T-cell (primary cell): Measurements from ENCODE around the gene PSMB2. TPM values are rescaled to one million over a fixed set of nuclear protein-coding genes. Genes with fewer than 3 reads are reported as not detected.
"Not testable (repeated sequence)": the region's sequence is repeated elsewhere in the genome, so short reads cannot be mapped to it uniquely, and the experiment has no call there.

ENCODE experiments used
- ATAC-seq, 4 experiments: fragments of 200-7000 bp in 3 of 4; fragments of 150-1000 bp in 1 of 4; cut with Tn5 transposase; replicated peaks in 1 of 4; 1 replicate in 3 of 4; 2 replicates in 1 of 4; pipeline ENCODE4 v1.10.0; 2021; ENCODE audit warnings: moderate library complexity in 3 of 4, mild to moderate bottlenecking in 2 of 4, moderate number of reproducible peaks in 1 of 4
- CTCF ChIA-PET, 2 donors: fragments of 300-600 bp; sonication (Branson Sonifier 250); formaldehyde crosslinking; loops; one replicate each; lab custom pipeline; 2022; ENCODE audit warnings: antibody characterized with exemption in 2 of 2; lab: Charles Lee
- POLR2A ChIA-PET, 2 donors: fragments of 300-600 bp; sonication (Branson Sonifier 250); formaldehyde crosslinking; loops; one replicate each; lab custom pipeline; 2022; ENCODE audit warnings: antibody characterized with exemption in 2 of 2; lab: Charles Lee
- DNase-seq, 35 experiments: peaks; one replicate each; pipeline versions ENCODE4 v3.0.0 to v3.0.0-alpha.2; 2013 to 2023
- H3K27ac ChIP-seq: one replicate; pipeline ENCODE4 v1.5.1; 2013; ENCODE audit warnings: low read length
- H3K27me3 ChIP-seq, 2 experiments: replicated peaks in 1 of 2; 1 replicate in 1 of 2; 2 replicates in 1 of 2; pipeline versions ENCODE4 v1.6.1 to v1.7.0; 2013; ENCODE audit warnings: low read length in 1 of 2, mixed read lengths in 1 of 2; ENCODE audit not compliant: control insufficient read depth in 2 of 2, insufficient read depth in 2 of 2; ENCODE audit errors: extremely low read depth in 1 of 2
- H3K36me3 ChIP-seq, 2 donors: 1 replicate in 1 of 2; 2 replicates in 1 of 2; pipeline versions ENCODE4 v1.6.1 to v1.7.0; 2013; ENCODE audit warnings: low read length in 1 of 2; ENCODE audit not compliant: control insufficient read depth in 2 of 2, insufficient read depth in 1 of 2; ENCODE audit errors: extremely low read depth in 1 of 2
- H3K4me1 ChIP-seq, 2 experiments: 1 replicate in 1 of 2; 2 replicates in 1 of 2; pipeline versions ENCODE4 v1.6.1 to v1.7.0; 2013; ENCODE audit warnings: low read length in 2 of 2, mixed read lengths in 1 of 2; ENCODE audit not compliant: insufficient read depth in 2 of 2, control insufficient read depth in 1 of 2; ENCODE audit errors: extremely low read depth in 1 of 2
- H3K4me3 ChIP-seq, 2 donors: 1 replicate in 1 of 2; 2 replicates in 1 of 2; pipeline versions ENCODE4 v1.5.1 to v1.7.0; 2013; ENCODE audit warnings: mild to moderate bottlenecking in 2 of 2, low read length in 1 of 2, moderate library complexity in 1 of 2; ENCODE audit not compliant: control insufficient read depth in 1 of 2; ENCODE audit errors: extremely low read depth in 1 of 2
- H3K9me3 ChIP-seq: 2 replicates; pipeline ENCODE4 v1.7.0; 2013
- H3K27ac Mint-ChIP-seq, 2 donors: one replicate each; pipeline ENCODE4 v1.8.0; 2020 to 2021; ENCODE audit warnings: mild to moderate bottlenecking in 2 of 2, mixed read lengths in 2 of 2
- H3K27me3 Mint-ChIP-seq, 2 donors: one replicate each; pipeline ENCODE4 v1.8.0; 2021 to 2022; ENCODE audit warnings: mixed read lengths in 2 of 2
- H3K36me3 Mint-ChIP-seq: one replicate; pipeline ENCODE4 v1.8.0; 2021; ENCODE audit warnings: mixed read lengths
- H3K4me1 Mint-ChIP-seq, 3 donors: one replicate each; pipeline ENCODE4 v1.8.0; 2020 to 2022; ENCODE audit warnings: mixed read lengths in 3 of 3, mild to moderate bottlenecking in 1 of 3
- H3K4me3 Mint-ChIP-seq, 3 donors: one replicate each; pipeline ENCODE4 v1.8.0; 2020 to 2022; ENCODE audit warnings: mild to moderate bottlenecking in 3 of 3, mixed read lengths in 3 of 3, moderate library complexity in 3 of 3
- H3K9me3 Mint-ChIP-seq, 3 donors: one replicate each; pipeline ENCODE4 v1.8.0; 2020 to 2022; ENCODE audit warnings: mixed read lengths in 3 of 3
- WGBS: methylation state at CpG from one replicate; pipeline ENCODE4 v1.1.5; 2013; ENCODE audit warnings: missing lambda C conversion rate; ENCODE audit not compliant: insufficient coverage; 5-methylcytosine and 5-hydroxymethylcytosine counted together
- total RNA-seq, 35 experiments: library from RNA in 6 of 35; stranded (reverse) in 6 of 35; fragments of 120-200 nt in 1 of 35; gene quantifications; one replicate each; pipeline versions ENCODE4 v1.2.1 to v1.2.4 and lab custom pipeline; 2013 to 2026

Gene PSMB2
- total RNA-seq, 5 donors from 2014 or later (not counting 1 experiment from before 2014, with no cell fraction given), result 26.3 to 37.7 (median 27.1) TPM

DNA sequence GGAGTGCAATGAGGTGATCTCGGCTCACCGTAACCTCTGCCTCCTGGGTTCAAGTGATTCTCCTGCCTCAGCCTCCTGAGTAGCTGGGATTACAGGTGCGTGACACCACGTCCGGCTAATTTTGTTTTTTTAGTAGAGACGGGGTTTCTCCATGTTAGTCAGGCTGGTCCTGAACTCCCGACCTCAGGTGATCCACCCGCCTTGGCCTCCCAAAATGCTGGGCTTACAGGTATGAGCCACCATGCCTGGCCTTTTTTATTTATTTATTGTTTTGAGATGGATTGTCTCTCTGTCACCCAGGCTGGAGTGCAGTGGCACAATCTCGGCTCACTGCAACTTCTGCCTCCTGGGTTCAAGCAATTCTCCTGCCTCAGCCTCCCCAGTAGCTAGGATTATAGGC lies 59.7 kb downstream of the PSMB2 start:
- H3K27ac ChIP-seq, H3K36me3 Mint-ChIP-seq, H3K9me3 Mint-ChIP-seq, H3K36me3 ChIP-seq, H3K27ac Mint-ChIP-seq, H3K27me3 ChIP-seq, DNase-seq, POLR2A ChIA-PET, H3K4me3 ChIP-seq, CTCF ChIA-PET, ATAC-seq, H3K27me3 Mint-ChIP-seq, H3K4me3 Mint-ChIP-seq, H3K9me3 ChIP-seq: not testable (repeated sequence)
- WGBS, result 92% methylated on average over 5 of the region's 9 CpGs
- H3K4me1 ChIP-seq, result peaks cover 9 to 21% of the 10 kb centered on the region in 2 experiments
- H3K4me1 Mint-ChIP-seq, result peaks cover 9 to 15% (median 14%) of the 10 kb centered on the region in 3 donors

DNA sequence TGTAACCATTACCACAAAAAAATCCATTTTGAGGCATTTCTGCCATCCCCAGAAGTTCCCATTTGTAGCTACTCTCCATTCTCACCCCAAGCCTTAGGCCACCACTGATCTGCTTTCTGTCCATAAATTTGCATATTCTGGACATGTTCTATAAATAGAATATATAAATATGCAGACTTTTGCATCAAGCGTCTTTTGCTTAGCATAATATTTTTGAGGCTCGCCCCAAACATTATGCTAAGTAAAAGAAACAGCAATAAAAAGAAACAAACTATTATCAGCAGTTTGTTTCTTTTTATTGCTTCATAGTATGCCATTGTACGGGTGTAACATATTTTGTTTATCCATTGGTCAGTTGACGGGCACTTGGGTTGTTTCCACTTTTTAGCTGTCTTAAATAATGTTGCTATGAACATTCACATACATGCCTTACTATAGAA lies 60.4 kb downstream of the PSMB2 start:
- Histone ChIP-seq H3K4me3 (no peak overlapping the region), H3K27ac (no peak overlapping the region), H3K4me1 (peaks cover 9 to 27% of the 10 kb centered on the region in 2 experiments), H3K27me3 (no peaks in the 10 kb centered on the region), H3K9me3 (no peaks in the 10 kb centered on the region), H3K36me3 (no peaks in the 10 kb centered on the region)
- ATAC-seq, result no peak
- Mint-ChIP-seq H3K4me3 (no peak overlapping the region), H3K9me3 (no peaks in the 10 kb centered on the region), H3K27ac (no peak overlapping the region), H3K36me3 (no peaks in the 10 kb centered on the region), H3K4me1 (peaks cover 15 to 21% (median 20%) of the 10 kb centered on the region in 3 donors), H3K27me3 (no peaks in the 10 kb centered on the region)
- no peak for DNase-seq
- no CpG with 5 or more reads among the region's 4 CpGs for WGBS
- ChIA-PET CTCF (no interaction called here), POLR2A (no interaction called here)

GRCh38 chr1:35577071-35577998 lies 64.0 kb downstream of the PSMB2 start:
- Histone ChIP-seq H3K4me3 (peak overlapping the region; percentile 62 to 82), H3K4me1 (peaks cover 9 to 40% of the 10 kb centered on the region in 2 experiments), H3K36me3 (no peaks in the 10 kb centered on the region), H3K27ac (no peak overlapping the region), H3K9me3 (no peaks in the 10 kb centered on the region), H3K27me3 (peaks cover 0 to 6% of the 10 kb centered on the region in 2 experiments)
- ATAC-seq (peak; percentile 84 to 91 (median 88)), DNase-seq (peak in 34 of 35 experiments; percentile 39 to 74 (median 58))
- H3K27ac Mint-ChIP-seq, result peak overlapping the region; percentile 71 to 87
- H3K9me3 Mint-ChIP-seq, result no peaks in the 10 kb centered on the region
- no peaks in the 10 kb centered on the region for H3K27me3 Mint-ChIP-seq
- WGBS, result 4% methylated on average over 66 of the region's 70 CpGs
- ChIA-PET POLR2A (interaction anchor here in 1 of 2 donors (0.7 kb wide), 1 partner anchor 82 kb away, joined by 6 read pairs; no protein-coding TSS in a partner anchor), CTCF (interaction anchor here in 1 of 2 donors (1.0 kb wide), 1 partner anchor 8 kb away, joined by 9 read pairs; no protein-coding TSS in a partner anchor)
- peak overlapping the region; percentile 83 to 94 (median 87) for H3K4me3 Mint-ChIP-seq
- peaks cover 4% of the 10 kb centered on the region for H3K36me3 Mint-ChIP-seq
- H3K4me1 Mint-ChIP-seq, result peaks cover 24 to 31% (median 28%) of the 10 kb centered on the region in 3 donors

GRCh38 chr1:35576766-35577070 lies 64.6 kb downstream of the PSMB2 start:
- peak overlapping the region; percentile 25 to 62 for H3K4me3 ChIP-seq
- H3K9me3 ChIP-seq, H3K27ac ChIP-seq, POLR2A ChIA-PET, H3K27me3 ChIP-seq, H3K36me3 Mint-ChIP-seq, CTCF ChIA-PET, ATAC-seq, H3K9me3 Mint-ChIP-seq, H3K27me3 Mint-ChIP-seq, H3K36me3 ChIP-seq, DNase-seq: not testable (repeated sequence)
- H3K4me1 ChIP-seq, result peaks cover 9 to 40% of the 10 kb centered on the region in 2 experiments
- H3K4me3 Mint-ChIP-seq, result peak overlapping the region; percentile 83 to 94 (median 87)
- peaks cover 24 to 31% (median 28%) of the 10 kb centered on the region in 3 donors for H3K4me1 Mint-ChIP-seq
- H3K27ac Mint-ChIP-seq, result peak overlapping the region; percentile 49 to 64
- WGBS, result 35% methylated on average over 37 of the region's 37 CpGs

DNA sequence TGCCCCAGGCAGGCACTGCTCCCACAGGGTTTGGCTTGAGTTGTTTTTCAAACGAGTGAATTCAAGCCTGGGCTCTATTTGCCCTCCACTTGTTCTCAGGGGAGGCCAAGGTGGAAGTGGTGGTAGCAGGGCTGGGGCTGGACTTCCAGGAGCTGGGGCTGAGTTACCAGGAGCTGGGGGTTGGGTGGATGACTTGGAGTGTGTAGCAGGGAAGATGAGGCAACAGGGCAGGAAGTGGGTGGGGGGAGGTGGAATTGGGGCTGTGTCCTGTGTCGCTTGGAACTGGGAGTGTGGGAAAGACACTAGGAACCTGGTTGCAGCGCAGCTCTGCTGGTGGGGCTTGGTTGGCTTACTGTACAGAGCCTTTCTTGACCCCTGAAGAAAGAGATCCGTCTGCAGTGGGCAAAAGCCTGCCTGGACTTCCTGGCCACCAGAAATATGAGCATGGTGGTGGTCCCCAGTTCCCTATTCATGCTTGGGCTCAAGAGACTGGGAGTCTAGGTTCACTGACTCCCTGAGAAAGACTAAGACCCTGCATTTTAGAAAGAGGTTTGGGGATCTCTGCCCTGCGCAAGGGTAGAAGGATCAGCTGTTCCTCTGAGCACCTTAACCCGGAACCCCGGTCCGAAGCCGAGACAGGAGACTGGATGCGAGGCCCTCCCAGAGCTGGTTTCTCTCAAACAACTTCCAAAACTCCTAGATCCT lies 65.1 kb downstream of the PSMB2 start:
- ATAC-seq (no peak), DNase-seq (no peak)
- POLR2A ChIA-PET, result no interaction called here
- WGBS, result 92% methylated on average over 9 of the region's 10 CpGs
- Histone ChIP-seq H3K27ac (no peak overlapping the region), H3K36me3 (no peaks in the 10 kb centered on the region), H3K4me3 (peak overlapping the region; percentile 14 to 25), H3K27me3 (peaks cover 0 to 6% of the 10 kb centered on the region in 2 experiments), H3K4me1 (peaks cover 9 to 40% of the 10 kb centered on the region in 2 experiments), H3K9me3 (no peaks in the 10 kb centered on the region)
- Mint-ChIP-seq H3K36me3 (peaks cover 4% of the 10 kb centered on the region), H3K4me1 (peaks cover 24 to 31% (median 28%) of the 10 kb centered on the region in 3 donors), H3K27me3 (no peaks in the 10 kb centered on the region), H3K9me3 (no peaks in the 10 kb centered on the region), H3K27ac (peak overlapping the region; percentile 49 to 64), H3K4me3 (peak overlapping the region; percentile 78 to 94 (median 78))
- CTCF ChIA-PET, result no interaction called here

- peaks cover 0 to 6% of the 10 kb centered on the region in 2 experiments for H3K27me3 ChIP-seq
- no peaks in the 10 kb centered on the region for H3K27me3 Mint-ChIP-seq
- peak overlapping the region; percentile 13 to 94 (median 47) for H3K4me3 Mint-ChIP-seq
- no peak overlapping the region for H3K4me3 ChIP-seq
- ChIA-PET CTCF (no interaction called here), POLR2A (no interaction called here)
- peak overlapping the region in 1 of 2 donors; percentile 0 for H3K27ac Mint-ChIP-seq
- H3K4me1 ChIP-seq, result peaks cover 9 to 40% of the 10 kb centered on the region in 2 experiments
- peaks cover 4% of the 10 kb centered on the region for H3K36me3 Mint-ChIP-seq
- H3K9me3 Mint-ChIP-seq, result no peaks in the 10 kb centered on the region
- no peaks in the 10 kb centered on the region for H3K9me3 ChIP-seq
- DNase-seq, result no peak
- peaks cover 24 to 31% (median 28%) of the 10 kb centered on the region in 3 donors for H3K4me1 Mint-ChIP-seq
- no peaks in the 10 kb centered on the region for H3K36me3 ChIP-seq
- H3K27ac ChIP-seq, result no peak overlapping the region
- ATAC-seq, result no peak
- 94% methylated on average over 5 of the region's 5 CpGs for WGBS
Measured at GRCh38 chr1:35575416-35575958, 65.8 kb downstream of the PSMB2 start.
